Choroid plexus epithelial cell (primary cell): Measurements from ENCODE around the gene UBE3A.

Source experiments
- DNase-seq: peaks from one replicate; pipeline ENCODE4 v3.0.0-alpha.2; 2010; ENCODE audit warnings: low read depth
- H3K4me3 ChIP-seq: 2 replicates; pipeline ENCODE4 v1.5.1; 2011; ENCODE audit warnings: low read depth, mild to moderate bottlenecking, control low read depth, low read length, moderate library complexity
- TF ChIP-seq, protein P1 (sequence below): conservative IDR thresholded peaks from 2 replicates; pipeline ENCODE4 v1.5.1; 2011; ENCODE audit warnings: low read depth, mild to moderate bottlenecking, control low read depth, inconsistent platforms, low read length, moderate library complexity

The UBE3A gene

DNA sequence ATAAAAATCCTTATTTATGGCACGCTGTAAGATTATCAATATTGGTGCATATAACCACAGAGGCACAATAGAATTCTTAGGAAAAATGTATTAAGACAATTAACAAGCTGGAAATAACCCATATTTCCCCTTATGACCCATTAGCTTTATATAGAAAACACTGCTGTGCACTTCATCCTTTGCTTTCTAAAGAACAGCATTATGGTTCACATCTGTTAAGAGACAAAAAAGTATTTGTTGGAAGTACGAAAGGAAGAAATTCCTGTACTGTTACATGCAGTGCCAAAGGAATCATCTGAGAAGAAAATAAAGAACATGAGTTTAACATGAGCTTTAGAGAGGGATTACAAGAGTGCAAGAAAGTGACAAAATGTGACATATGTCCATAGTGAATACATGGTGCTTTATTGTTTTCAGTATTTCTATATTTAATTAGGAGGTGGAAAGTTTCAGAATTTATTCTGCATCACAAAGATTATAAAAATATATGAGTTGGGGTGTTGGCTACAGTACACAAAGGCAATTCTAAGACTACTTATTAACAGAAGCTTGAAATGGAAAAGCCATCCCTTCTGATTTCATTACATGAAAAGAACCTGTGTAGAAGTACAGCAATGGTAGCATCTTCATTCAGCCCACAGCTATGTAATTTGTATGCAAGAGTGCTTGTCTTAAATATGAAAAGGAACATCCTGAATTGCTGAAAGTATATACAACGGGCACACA lies 6.8 kb downstream of the UBE3A start:
- H3K4me3 ChIP-seq: no peak overlapping the region
- DNase-seq: no peak
- TF ChIP-seq, protein P1, sequence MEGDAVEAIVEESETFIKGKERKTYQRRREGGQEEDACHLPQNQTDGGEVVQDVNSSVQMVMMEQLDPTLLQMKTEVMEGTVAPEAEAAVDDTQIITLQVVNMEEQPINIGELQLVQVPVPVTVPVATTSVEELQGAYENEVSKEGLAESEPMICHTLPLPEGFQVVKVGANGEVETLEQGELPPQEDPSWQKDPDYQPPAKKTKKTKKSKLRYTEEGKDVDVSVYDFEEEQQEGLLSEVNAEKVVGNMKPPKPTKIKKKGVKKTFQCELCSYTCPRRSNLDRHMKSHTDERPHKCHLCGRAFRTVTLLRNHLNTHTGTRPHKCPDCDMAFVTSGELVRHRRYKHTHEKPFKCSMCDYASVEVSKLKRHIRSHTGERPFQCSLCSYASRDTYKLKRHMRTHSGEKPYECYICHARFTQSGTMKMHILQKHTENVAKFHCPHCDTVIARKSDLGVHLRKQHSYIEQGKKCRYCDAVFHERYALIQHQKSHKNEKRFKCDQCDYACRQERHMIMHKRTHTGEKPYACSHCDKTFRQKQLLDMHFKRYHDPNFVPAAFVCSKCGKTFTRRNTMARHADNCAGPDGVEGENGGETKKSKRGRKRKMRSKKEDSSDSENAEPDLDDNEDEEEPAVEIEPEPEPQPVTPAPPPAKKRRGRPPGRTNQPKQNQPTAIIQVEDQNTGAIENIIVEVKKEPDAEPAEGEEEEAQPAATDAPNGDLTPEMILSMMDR: no peak

DNA sequence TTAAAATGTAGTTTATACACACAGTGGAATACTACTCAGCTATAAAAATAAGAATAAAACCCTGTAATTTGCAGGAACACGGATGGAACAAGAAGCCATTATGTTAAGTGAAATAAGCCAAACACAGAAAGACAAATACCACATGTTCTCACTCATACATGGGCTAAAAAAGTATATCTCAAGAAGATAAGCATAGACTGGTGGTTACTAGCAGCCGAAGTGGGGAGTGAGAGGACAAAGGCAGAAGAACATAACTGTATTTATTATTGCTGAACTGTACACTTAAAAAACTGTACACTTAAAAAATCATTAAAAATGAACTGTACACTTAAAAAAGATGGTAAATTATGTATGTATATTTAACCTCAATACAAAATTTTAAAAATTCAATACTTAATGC lies 11.0 kb downstream of the UBE3A start:
- no peak overlapping the region for H3K4me3 ChIP-seq
- TF ChIP-seq, protein P1: no peak

DNA sequence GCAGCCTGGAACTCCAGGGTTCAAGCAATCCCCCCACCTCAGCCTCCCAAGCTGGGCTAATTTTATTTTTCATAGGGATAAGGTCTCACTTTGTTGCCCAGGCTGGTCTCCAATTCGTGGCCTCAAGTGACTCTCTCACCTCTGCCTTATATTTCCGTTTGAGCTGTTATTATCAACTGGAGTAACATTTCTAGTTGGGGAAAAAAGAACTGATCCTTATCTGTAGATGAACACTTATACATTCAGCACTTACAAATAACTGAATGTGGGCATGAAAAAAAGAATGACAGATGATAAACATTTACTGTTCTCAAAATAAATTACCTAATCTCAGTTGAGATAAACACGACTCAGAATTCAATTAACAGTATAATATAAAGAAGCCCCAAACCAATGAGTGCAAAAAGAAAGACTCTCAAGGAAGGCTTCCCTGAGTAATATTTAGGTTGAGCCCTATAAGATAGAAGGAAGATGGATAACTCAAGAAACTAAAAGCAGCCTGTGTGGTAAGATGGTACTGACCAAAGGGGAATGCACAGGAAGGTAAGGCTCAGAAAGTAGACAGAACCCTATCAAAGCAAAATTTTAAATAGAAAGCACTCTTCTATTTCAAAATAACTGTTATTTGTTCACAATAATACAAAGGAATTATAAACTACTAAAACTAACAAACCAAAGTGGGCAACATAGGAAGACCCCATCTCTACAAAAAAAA lies 11.8 kb downstream of the UBE3A start:
- H3K4me3 ChIP-seq: no peak overlapping the region
- TF ChIP-seq, protein P1: no peak
- DNase-seq: no peak

More for the DNA sequence above, 11.0 kb downstream of the UBE3A start:
- no peak for DNase-seq

DNA sequence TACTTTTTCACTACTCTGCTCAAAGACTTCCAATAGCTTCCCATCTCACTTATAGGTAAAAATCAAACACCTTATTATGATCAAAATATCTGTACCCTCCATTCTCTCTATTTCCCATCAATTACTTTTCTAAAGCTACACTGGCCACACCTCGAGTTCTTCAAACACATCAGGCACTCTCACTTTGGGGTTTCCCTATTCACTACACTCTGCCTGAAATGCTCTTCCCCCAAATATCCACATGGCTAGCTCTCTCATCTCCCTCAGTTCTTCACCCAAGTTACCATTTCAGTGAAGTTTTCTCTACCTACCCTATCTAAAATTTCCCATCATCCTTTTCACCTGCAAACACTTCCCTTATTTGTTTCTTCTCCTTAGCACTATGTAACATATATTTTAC lies 14.8 kb downstream of the UBE3A start:
- no peak overlapping the region for H3K4me3 ChIP-seq
- no peak for DNase-seq
- TF ChIP-seq, protein P1: no peak

DNA sequence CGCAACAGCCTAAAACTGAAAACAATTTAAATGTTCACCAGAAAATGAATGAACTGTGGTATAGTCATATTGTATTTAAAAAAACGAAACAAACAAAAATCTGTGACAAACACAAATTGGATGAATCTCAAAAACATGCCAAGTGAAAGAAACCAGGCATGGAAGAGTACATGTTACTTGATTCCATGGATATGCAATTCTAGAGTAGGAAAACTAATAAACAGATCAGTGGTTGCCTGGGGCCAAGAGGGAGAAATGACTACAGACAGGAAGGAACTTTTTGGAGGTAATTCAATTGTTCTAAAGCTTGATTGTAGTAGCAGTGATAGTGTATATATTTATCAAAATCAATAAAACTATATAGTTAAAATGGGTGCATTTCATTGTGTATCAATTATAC lies 16.8 kb downstream of the UBE3A start:
- TF ChIP-seq, protein P1: no peak
- no peak overlapping the region for H3K4me3 ChIP-seq
- no peak for DNase-seq

DNA sequence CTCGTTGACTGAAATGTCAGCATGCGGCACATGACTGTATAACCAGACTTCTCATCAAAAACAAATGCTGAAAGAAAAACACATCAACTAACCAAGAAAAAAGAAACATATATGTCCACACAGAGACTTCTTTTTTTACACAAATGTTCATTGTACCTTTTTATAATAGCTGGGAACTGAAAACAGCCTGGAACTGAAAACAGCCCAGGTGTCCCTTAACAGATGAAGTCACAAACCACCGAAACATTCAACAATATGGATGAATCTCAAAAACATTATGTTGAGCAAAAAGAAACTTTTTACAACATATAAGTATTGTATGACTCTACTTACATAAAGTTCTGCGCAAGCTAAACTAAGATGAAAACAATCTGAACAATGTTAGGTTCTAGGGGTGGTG lies 20.6 kb downstream of the UBE3A start:
- H3K4me3 ChIP-seq: no peak overlapping the region
- TF ChIP-seq, protein P1: no peak
- no peak for DNase-seq
